Putamen (tissue), 1 donor: ENCODE results near the gene MYH9.
A peak's percentile ranks its signal among the peaks of the same experiment; 100 is the strongest.

Experiments used
- DNase-seq: peaks from one replicate; pipeline ENCODE4 v3.0.0-alpha.2; 2016; ENCODE audit warnings: low spot score

MYH9 gene

GRCh38 chr22:36245805-36246356 is 141.9 kb downstream of the MYH9 start:
- no peak for DNase-seq

DNA sequence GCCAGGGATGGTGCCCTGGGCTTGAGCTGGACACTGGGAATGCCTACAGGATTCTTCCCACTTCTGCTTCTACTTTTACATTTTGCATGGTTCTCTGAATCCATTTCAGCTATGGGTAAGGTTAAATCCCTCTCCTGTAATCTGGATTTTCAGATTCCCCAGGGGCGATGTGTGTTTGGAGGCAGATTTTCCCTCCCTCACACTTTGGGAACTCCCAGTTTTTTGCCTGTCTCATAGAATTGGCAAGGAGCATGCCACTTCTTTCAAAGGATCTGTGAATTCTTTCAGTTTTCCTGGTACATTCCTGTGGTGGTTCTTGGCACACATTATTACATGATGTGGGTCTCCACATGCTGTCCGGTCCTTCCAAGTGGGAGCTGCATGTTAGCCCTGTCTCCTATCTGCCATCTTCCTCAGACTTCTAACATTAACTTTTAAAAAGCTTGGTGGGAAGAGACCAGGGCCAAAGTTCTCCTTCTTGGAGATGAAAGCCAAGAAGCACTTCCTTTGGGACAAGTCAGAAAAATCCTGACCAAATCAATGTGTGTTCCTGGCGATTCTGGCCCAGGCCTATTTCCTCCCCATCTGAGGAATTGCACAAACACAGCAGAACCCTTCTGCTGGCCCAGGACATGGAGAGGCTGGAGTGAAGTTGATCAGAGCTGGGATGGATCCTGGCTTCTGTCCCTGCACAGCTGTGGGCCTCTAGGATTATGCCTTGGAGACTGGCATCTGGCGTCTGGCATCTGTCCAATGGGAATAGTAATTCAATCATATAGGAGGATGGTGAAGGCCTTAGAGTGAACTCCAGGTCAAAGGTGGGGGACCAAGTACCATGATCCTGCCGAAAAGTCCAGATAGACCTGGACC is 143.0 kb downstream of the MYH9 start:
- no peak for DNase-seq

- no peak for DNase-seq
These were observed 143.8 kb downstream of the MYH9 start for GRCh38 chr22:36243986-36244385.

DNA sequence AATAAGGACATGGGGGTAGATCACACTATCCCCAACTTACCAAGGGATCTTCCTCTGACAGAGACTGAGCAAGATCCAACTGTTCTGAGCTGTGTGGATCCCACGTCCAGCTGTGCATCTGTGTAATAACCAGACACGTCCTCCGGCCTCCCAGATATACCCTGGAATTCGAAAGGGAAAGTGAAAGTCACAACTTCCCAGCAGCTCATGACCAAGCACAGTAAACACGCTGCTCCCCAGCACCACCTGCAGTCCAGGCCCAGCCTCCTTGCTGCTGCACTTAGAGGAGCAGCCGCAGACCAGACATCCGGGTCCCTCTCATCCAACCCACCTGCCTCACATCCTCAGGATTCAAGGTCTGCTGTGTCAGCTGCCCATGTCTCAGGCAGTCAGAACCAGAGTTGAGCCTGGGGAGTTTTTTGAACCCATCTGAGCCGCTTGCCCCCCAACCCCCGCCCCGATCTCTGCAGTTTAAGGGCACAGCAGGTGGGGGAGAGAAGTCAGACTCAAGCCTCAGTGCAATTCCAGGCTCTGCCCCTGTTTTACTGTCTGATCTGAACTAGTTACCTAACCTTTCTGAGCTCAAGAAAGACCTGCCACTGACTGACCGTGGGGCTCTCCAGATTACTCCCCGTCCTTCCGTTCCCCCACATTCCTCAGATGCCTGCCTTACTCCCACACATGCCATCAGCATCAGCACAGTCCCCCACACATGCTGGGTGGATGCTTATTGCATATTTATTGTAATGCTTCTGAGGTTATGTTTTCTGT is 148.2 kb downstream of the MYH9 start, which contains the start of gene APOL2:
TSS of gene APOL2 (minus strand) at position 127 of the 771 bp plus-strand sequence. CDS start 6,365 bp downstream, outside the sequence.
- peak; percentile 87 for DNase-seq

GRCh38 chr22:36239150-36239400 is 148.7 kb downstream of the MYH9 start:
- no peak for DNase-seq

- no peak for DNase-seq
These were observed 149.2 kb downstream of the MYH9 start for GRCh38 chr22:36238373-36239149.

- DNase-seq: no peak
These were observed 150.1 kb downstream of the MYH9 start for GRCh38 chr22:36237462-36238372.

- DNase-seq: no peak
These were observed 151.1 kb downstream of the MYH9 start for GRCh38 chr22:36236388-36237319.

DNA sequence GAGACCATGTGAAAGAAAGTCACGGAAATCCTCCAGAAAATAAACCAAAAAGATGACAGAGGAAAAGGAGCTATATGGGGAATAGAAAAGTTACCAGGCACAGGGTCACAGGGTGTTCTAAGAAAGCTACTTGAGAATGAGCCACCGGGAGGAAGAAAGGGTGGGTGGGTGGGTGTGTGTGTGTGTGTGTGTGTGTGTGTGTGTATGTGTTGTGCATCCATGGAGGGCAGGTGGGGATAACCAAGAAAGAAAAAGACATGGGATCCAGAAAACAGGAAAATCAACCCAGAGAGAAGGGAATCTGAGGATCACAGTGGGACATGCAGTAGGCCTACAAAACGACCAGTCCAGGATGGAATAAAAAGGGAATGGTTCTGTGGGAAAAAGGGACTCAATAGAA is 152.2 kb downstream of the MYH9 start:
- no peak for DNase-seq

DNA sequence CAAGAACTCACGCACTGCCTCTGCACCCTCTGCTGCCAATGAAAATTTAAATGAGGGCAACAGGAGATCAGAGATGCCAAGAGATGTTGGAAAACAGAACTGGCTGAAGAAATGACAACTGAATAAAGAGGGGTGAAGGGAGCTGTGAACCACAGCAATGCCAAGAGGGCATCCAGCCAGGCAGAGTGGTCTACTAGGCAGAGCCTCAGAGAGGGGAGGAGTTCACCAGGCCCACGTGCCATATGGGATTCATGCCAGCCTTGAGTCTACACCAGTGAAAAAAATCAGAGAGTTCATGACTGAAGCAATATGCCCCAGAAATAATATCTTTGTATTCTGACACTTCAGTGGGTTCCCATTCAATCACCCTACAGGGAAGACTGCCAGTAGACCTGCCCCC is 152.8 kb downstream of the MYH9 start:
- DNase-seq: no peak

DNA sequence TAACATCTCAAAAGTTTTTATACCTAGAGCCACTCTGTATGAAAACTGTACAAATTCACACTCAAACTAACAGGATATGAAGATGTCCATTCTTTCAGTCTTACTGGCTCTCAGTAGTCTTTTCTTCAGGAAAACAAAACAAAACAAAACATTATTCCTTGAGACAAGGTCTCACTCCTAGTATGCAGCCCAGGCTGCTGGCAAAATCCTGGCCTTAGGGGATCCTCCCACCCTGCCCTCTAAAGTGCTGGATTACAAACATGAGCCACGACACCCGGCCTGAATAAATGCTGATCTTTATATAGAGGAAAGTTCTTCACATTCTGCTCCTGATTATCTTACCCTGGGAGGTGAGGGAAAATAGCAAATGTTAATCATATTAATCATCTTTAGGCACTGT is 153.6 kb downstream of the MYH9 start:
- no peak for DNase-seq

- DNase-seq: no peak
These were observed 154.0 kb downstream of the MYH9 start for GRCh38 chr22:36233796-36234195.

- no peak for DNase-seq
These were observed 154.9 kb downstream of the MYH9 start for GRCh38 chr22:36232715-36233401.
